ENCODE results near the gene PCNX3.

Gene PCNX3

DNA sequence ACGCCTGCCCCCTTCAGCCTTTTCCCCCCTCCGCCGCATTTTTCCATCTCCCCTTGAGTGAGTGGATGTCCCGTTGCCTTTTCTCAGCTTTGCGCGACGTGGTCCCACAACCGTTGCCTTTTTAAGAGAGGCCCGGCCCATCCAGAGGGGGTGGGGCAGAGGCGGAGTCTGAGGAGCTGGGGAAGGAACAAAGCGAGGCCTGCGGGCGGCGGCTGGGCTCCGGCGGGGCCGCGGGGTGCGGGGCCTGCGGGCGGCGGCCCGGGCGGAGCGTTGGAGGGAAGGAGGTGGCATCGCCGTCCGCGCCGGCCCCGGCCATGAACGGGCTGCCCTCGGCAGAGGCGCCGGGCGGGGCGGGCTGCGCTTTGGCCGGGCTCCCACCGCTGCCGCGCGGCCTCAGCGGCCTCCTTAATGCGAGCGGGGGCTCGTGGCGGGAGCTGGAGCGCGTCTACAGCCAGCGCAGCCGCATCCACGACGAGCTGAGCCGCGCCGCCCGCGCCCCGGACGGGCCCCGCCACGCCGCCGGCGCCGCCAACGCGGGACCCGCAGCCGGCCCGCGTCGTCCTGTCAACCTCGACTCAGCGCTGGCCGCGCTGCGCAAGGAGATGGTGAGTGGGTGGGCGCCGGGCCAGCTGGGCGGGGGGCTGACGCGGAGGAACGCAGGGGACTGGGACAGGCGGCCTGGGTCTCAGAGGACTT is 43.1 kb upstream of the PCNX3 start, which contains the start of gene FAM89B:
Gene FAM89B, plus strand, starts transcription at position 183 of the 696 bp plus-strand sequence. Its CDS starts 132 bp downstream, at position 315.
- Mint-ChIP-seq H3K4me1 (peaks cover 65% of the 10 kb centered on the region), H3K27me3 (ENCODE audit: low read depth) (peaks cover 3% of the 10 kb centered on the region), H3K36me3 (ENCODE audit: low read depth) (peaks cover 3% of the 10 kb centered on the region), H3K9me3 (no peaks in the 10 kb centered on the region), H3K27ac (peak within 1 kb of the TSS; percentile 66 to 87 (median 82)), H3K4me3 (peak within 1 kb of the TSS; percentile 94 to 99 (median 95))
- TF ChIP-seq, protein P1, sequence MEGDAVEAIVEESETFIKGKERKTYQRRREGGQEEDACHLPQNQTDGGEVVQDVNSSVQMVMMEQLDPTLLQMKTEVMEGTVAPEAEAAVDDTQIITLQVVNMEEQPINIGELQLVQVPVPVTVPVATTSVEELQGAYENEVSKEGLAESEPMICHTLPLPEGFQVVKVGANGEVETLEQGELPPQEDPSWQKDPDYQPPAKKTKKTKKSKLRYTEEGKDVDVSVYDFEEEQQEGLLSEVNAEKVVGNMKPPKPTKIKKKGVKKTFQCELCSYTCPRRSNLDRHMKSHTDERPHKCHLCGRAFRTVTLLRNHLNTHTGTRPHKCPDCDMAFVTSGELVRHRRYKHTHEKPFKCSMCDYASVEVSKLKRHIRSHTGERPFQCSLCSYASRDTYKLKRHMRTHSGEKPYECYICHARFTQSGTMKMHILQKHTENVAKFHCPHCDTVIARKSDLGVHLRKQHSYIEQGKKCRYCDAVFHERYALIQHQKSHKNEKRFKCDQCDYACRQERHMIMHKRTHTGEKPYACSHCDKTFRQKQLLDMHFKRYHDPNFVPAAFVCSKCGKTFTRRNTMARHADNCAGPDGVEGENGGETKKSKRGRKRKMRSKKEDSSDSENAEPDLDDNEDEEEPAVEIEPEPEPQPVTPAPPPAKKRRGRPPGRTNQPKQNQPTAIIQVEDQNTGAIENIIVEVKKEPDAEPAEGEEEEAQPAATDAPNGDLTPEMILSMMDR (IDR thresholded peaks at IDR 0.05; ENCODE audit: unreplicated experiment in 3 of 3): no peak

DNA sequence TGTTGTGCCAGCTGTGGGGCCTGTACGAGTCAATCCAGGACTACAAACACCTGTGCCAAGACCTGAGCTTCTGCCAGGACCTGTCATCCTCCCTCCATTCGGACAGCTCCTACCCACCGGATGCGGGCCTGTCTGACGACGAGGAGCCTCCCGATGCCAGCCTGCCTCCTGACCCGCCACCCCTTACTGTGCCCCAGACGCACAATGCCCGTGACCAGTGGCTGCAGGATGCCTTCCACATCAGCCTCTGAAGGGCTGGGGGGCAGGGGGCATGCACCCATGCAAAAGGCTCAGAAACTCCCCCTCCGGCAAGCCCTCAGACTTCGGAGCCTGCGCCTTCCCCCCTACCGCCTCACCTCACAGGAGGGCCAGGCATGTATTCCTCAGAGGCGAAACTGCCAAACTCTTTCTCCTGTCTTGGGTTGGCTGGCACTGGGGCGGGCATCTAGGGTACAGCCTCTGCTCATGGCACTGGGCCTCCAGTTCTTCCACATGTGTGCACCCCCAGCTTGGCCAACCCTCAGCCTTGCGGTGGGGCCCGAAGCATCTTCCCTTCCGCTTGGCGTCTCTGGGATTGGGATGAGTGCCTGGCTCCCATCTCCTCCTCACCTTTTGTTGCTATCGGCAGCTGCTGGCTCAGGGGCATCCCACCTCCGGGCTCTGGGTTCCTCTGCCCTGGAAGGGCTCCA is 42.0 kb upstream of the PCNX3 start:
- H3K27me3 Mint-ChIP-seq (ENCODE audit: low read depth): peaks cover 3% of the 10 kb centered on the region
- peak overlapping the region; percentile 27 to 65 (median 59) for H3K27ac Mint-ChIP-seq
- TF ChIP-seq, protein P1 (IDR thresholded peaks at IDR 0.05; ENCODE audit: unreplicated experiment in 3 of 3): no peak
- H3K36me3 Mint-ChIP-seq (ENCODE audit: low read depth): no peaks in the 10 kb centered on the region
- H3K4me3 Mint-ChIP-seq: peak overlapping the region; percentile 89 to 90 (median 90)
- peaks cover 68% of the 10 kb centered on the region for H3K4me1 Mint-ChIP-seq
- H3K9me3 Mint-ChIP-seq: no peaks in the 10 kb centered on the region

DNA sequence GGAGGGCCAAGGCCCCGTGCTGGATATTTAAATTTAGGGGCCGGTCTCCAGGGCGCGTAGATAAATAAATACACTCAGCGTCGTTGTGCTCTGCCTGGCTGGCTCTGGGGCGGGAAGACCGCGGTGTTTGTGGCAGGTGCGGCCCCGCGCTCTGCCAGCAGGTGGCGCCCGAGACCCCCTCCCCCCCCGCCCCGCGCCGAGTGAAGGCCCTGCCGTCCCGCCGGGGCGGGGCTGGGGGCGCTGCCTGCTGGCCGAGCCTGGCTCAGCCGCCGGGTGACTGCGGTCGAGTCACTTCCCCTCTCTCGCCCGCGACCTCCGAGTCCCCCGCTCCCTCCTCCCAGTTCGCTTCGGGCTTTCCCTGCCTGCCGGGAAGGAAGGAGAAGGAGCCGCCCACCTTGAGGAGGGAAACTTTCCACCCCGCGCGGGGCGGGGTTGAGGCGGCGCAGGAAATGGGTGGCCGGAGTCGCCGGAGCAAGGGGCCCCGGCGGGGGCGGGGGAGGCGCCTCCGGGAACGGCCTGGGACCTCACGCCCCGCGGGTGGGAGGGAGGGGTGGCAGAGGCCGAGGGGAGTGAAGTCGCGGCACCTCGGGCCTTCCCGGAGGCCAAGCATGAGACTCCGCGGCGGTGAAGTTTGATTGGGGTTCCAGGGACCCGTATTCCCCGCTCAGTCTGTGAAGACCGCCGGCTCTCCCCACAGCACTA is 41.3 kb upstream of the PCNX3 start:
- H3K36me3 Mint-ChIP-seq (ENCODE audit: low read depth): no peaks in the 10 kb centered on the region
- peak overlapping the region; percentile 75 to 83 (median 76) for H3K27ac Mint-ChIP-seq
- peaks cover 3% of the 10 kb centered on the region for H3K27me3 Mint-ChIP-seq (ENCODE audit: low read depth)
- H3K4me1 Mint-ChIP-seq: peaks cover 64% of the 10 kb centered on the region
- TF ChIP-seq, protein P1 (IDR thresholded peaks at IDR 0.05; ENCODE audit: unreplicated experiment in 3 of 3): peak; percentile 98 to 99 (median 99)
- no peaks in the 10 kb centered on the region for H3K9me3 Mint-ChIP-seq
- peak overlapping the region; percentile 89 to 90 (median 90) for H3K4me3 Mint-ChIP-seq

DNA sequence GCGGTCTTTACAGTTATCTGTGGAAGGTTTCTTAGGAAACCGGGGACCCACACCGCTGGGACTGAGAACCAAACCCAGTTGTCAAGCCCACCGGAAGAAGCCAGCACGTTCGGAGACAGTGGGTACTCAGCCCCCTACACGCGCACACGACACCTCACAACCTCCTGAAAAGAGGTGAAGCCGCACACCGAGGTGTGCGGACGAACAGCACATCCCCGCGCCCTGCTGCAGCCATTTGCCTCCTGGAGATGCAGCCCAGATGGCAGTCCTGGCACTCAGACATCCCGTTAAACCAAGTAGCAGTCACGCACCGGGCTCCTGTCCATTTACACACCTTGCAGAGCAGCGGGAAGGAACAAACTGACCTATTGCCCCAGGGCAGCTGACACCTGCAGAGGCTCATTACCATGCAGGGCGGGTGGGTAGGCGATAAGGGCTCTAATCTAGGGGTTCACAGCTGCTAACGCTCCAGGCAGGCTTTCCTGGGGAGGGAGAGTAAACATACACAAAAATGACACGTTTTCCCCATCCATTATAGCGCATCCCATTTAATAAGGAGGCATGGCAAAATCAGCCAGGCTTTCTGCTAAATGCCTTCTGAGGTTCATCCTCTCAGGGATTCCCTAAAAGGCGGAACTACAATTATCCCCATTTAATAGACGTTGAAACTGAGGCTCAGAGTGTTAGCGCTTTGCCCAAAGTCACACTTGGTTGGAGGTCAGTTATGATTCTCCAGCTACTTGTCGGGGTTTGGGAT is 40.6 kb upstream of the PCNX3 start:
- Mint-ChIP-seq H3K9me3 (no peaks in the 10 kb centered on the region), H3K36me3 (ENCODE audit: low read depth) (no peaks in the 10 kb centered on the region), H3K4me3 (peak overlapping the region; percentile 82 to 90 (median 88)), H3K4me1 (peaks cover 57% of the 10 kb centered on the region), H3K27ac (peak overlapping the region; percentile 75 to 83 (median 76)), H3K27me3 (ENCODE audit: low read depth) (peaks cover 3% of the 10 kb centered on the region)
- TF ChIP-seq, protein P1 (IDR thresholded peaks at IDR 0.05; ENCODE audit: unreplicated experiment in 3 of 3): no peak

DNA sequence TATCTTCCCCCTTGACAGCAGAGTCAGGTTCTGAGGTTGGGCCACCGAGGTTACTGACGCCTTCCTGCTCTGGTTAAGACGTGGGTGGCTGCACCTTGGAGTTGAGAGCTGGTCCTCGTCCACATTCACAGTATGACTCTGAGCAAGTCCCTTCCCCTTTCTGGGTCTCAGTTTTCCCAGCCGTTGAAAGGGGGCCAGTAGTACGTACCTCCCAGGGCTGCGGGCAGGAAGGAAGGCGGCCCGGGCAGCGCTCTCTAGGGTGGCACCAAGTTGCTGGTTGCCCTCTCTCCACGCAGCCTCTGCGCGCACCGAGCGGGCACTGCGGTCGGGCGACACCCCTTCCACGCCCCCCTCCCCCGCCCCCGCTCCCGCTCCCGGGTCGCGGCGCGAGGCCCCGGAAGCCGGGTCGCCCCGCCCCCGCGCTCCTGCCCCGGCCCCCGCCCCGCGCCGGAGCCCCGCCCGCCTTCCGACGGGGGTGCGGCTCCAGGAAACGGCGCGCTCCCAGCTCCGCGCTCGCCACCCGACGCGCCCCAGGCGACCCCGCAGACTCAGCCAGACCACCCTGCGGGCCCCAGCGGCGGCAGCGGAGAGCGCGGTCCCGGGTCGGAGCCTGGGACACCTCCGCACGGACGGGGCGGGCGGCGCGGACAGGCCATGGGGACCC is 39.9 kb upstream of the PCNX3 start, which contains the start of gene EHBP1L1:
Gene EHBP1L1, plus strand, starts transcription at position 486 of the 664 bp plus-strand sequence. CDS start 250 bp downstream, outside the sequence.
- Mint-ChIP-seq H3K4me3 (peak within 1 kb of the TSS; percentile 82 to 90 (median 88)), H3K4me1 (peaks cover 51% of the 10 kb centered on the region), H3K36me3 (ENCODE audit: low read depth) (no peaks in the 10 kb centered on the region), H3K27me3 (ENCODE audit: low read depth) (peaks cover 3% of the 10 kb centered on the region), H3K27ac (peak within 1 kb of the TSS; percentile 75 to 83 (median 76)), H3K9me3 (no peaks in the 10 kb centered on the region)
- TF ChIP-seq, protein P1 (IDR thresholded peaks at IDR 0.05; ENCODE audit: unreplicated experiment in 3 of 3): no peak
